GM21723 (cell line): ENCODE results near the gene DENND1C.

ENCODE experiments used
- ATAC-seq: cut with Tn5 transposase; IDR thresholded peaks from one replicate; pipeline ENCODE4 v1.9.1; 2021; ENCODE audit warnings: mild to moderate bottlenecking, moderate library complexity; ENCODE audit not compliant: unreplicated experiment

DENND1C gene

GRCh38 chr19:6479836-6480398 is 1.7 kb downstream of the DENND1C start:
- no peak for ATAC-seq

GRCh38 chr19:6478815-6479214 is 2.8 kb downstream of the DENND1C start:
- no peak for ATAC-seq

GRCh38 chr19:6476896-6477431 is 4.6 kb downstream of the DENND1C start:
- ATAC-seq, result no peak

GRCh38 chr19:6476155-6476895 is 5.3 kb downstream of the DENND1C start:
- ATAC-seq, result no peak

GRCh38 chr19:6475321-6476108 is 6.1 kb downstream of the DENND1C start:
- no peak for ATAC-seq

- no peak for ATAC-seq
Observed at GRCh38 chr19:6473647-6474046, 7.9 kb downstream of the DENND1C start.

GRCh38 chr19:6472713-6473112 is 8.9 kb downstream of the DENND1C start:
- no peak for ATAC-seq

- no peak for ATAC-seq
Observed at GRCh38 chr19:6471076-6471475, 10.5 kb downstream of the DENND1C start.

- no peak for ATAC-seq
Observed at GRCh38 chr19:6470173-6470572, 11.4 kb downstream of the DENND1C start.

GRCh38 chr19:6467384-6467783 is 14.2 kb downstream of the DENND1C start:
- no peak for ATAC-seq

- no peak for ATAC-seq
Observed at GRCh38 chr19:6466526-6467248, 14.9 kb downstream of the DENND1C start.

GRCh38 chr19:6465663-6466062 is 15.9 kb downstream of the DENND1C start:
- no peak for ATAC-seq

- ATAC-seq, result no peak
Observed at GRCh38 chr19:6465006-6465405, 16.6 kb downstream of the DENND1C start.

- no peak for ATAC-seq
Observed at GRCh38 chr19:6464070-6464873, 17.3 kb downstream of the DENND1C start, which contains the start of gene CRB3. Gene CRB3, plus strand, starts transcription at chr19:6464271. Its CDS starts 431 bp downstream, at chr19:6464702.

- ATAC-seq, result peak; percentile 66
Observed at GRCh38 chr19:6460099-6460884, 21.3 kb downstream of the DENND1C start.

- ATAC-seq, result peak; percentile 31
Observed at GRCh38 chr19:6459262-6460098, 22.1 kb downstream of the DENND1C start, which contains the start of gene SLC25A23. Gene SLC25A23, minus strand, starts transcription at chr19:6459792. Its CDS starts 164 bp downstream, at chr19:6459628.

- peak; percentile 4 for ATAC-seq
Observed at GRCh38 chr19:6458695-6459261, 22.8 kb downstream of the DENND1C start.
